ENCODE data around the gene TREX2. TPM values are rescaled to one million over a fixed set of nuclear protein-coding genes. Genes with fewer than 3 reads are reported as not detected.

The TREX2 gene
- total and polyA plus RNA-seq, 2 experiments from 2014 or later = 0.60 to 1.3 TPM

DNA sequence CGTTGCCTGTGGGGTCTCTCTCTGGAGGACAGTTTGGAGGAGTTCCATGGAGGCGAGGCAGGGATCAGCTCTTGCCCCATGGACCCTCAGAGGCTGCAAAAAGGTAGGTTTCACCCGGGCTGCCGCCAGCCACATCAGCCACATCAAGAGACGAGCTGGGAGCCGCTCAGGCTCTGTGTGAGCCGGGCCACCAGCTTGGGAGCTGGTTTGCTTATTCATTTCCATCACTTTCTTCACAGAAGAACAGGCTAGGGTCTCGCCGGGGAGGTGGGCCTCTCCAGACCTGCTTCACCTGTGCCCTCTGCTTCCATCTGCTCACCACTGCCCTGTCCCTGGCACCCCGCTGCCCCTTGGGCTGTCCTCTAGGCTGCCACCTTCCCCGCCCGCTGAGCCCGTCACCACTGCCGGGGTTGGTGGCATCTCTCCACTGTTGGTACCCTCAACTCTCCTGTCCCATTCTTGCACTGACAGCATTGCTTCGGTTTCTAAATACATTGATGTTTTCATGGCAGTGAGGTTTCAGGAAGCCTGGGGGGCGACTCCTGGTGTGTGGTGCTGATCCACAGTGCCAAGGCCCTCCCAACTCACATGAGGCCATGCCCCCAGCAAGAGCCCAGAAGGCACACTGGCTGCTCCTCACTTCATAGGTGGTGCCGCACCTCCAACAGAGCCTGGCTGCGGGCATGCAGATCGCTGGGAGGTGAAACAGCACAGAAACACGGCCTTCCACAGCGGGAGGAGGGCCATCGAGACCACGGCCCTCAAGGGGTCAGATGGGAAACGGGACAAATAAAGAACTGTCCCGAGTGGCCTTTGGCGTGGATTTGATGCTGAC, 4.5 kb upstream of the TREX2 start:
- 87% methylated on average over 26 of the region's 26 CpGs for WGBS (ENCODE audit: low lambda C conversion rate, missing lambda C conversion rate)
- no peaks in the 10 kb centered on the region for H3K79me2 ChIP-seq
- no peaks in the 10 kb centered on the region for H3K9me3 ChIP-seq (ENCODE audit: low read depth)
- H3K9me2 ChIP-seq (replicated peaks; ENCODE audit: insufficient read depth) = no peaks in the 10 kb centered on the region
- H3K36me3 ChIP-seq (replicated peaks; ENCODE audit: insufficient read depth, low read depth) = no peaks in the 10 kb centered on the region
- H3K4me3 ChIP-seq = no peak overlapping the region
- DNase-seq (ENCODE audit: low spot score) = peak; percentile 1
- no peak for TF ChIP-seq EZH2 (IDR thresholded peaks at IDR 0.05; ENCODE audit: borderline replicate concordance)
- no peak for TF ChIP-seq EZH2phosphoT487 (IDR thresholded peaks at IDR 0.05; ENCODE audit: low read depth, severe bottlenecking, unreplicated experiment)
- TF ChIP-seq, protein P1, sequence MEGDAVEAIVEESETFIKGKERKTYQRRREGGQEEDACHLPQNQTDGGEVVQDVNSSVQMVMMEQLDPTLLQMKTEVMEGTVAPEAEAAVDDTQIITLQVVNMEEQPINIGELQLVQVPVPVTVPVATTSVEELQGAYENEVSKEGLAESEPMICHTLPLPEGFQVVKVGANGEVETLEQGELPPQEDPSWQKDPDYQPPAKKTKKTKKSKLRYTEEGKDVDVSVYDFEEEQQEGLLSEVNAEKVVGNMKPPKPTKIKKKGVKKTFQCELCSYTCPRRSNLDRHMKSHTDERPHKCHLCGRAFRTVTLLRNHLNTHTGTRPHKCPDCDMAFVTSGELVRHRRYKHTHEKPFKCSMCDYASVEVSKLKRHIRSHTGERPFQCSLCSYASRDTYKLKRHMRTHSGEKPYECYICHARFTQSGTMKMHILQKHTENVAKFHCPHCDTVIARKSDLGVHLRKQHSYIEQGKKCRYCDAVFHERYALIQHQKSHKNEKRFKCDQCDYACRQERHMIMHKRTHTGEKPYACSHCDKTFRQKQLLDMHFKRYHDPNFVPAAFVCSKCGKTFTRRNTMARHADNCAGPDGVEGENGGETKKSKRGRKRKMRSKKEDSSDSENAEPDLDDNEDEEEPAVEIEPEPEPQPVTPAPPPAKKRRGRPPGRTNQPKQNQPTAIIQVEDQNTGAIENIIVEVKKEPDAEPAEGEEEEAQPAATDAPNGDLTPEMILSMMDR (IDR thresholded peaks at IDR 0.05; ENCODE audit: poor library complexity) = no peak
- no peaks in the 10 kb centered on the region for H4K20me1 ChIP-seq (ENCODE audit: insufficient read depth, poor library complexity, severe bottlenecking)
- no peaks in the 10 kb centered on the region for H3K4me1 ChIP-seq (ENCODE audit: insufficient read depth)
- H3K27me3 ChIP-seq = no peaks in the 10 kb centered on the region
- no peak overlapping the region for H2AFZ ChIP-seq
- no peak overlapping the region for H3K27ac ChIP-seq
- H3K4me2 ChIP-seq = no peak overlapping the region

DNA sequence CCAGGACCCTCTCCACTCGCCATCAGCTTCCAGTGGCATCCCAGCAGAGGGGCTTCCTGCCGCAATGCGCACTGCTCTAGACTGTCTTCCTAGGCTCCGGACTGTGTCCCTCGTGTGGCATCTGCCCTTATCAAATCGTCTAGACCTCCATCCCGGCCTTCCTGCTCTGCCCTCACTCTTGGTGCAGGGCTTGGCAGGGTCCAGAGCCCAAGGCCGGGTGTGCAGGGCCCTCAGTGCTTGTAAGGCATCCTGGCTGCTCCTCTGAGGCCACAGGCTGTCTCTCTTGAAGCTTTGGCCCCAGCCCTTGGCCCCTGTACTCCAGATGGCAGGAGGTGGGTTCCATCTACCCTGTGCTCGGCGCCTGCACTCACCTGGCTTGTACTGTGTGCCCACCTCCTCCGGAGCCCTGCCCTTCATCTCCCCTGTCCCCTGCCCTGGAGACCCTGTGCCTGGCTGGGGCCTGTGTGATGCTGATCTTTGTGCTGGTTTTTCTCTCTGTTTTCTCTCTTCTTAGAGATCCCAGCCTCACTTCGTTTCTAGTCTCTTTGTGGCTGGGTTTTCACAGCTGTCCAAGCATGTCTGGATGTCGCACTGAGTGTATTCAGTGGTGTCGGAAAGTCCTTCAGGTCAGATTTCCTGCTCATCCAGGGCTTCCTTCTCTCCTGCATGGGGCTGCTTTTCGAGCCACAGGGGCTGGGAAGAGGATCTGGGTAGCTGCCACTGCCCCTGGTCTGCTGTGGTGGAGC, 3.7 kb upstream of the TREX2 start:
- Histone ChIP-seq H3K79me2 (no peaks in the 10 kb centered on the region), H3K27ac (no peak overlapping the region), H3K36me3 (replicated peaks; ENCODE audit: insufficient read depth, low read depth) (no peaks in the 10 kb centered on the region), H3K4me1 (ENCODE audit: insufficient read depth) (no peaks in the 10 kb centered on the region), H3K27me3 (no peaks in the 10 kb centered on the region), H3K4me2 (no peak overlapping the region), H4K20me1 (ENCODE audit: insufficient read depth, poor library complexity, severe bottlenecking) (no peaks in the 10 kb centered on the region), H2AFZ (no peak overlapping the region), H3K9me3 (ENCODE audit: low read depth) (no peaks in the 10 kb centered on the region), H3K4me3 (no peak overlapping the region), H3K9me2 (replicated peaks; ENCODE audit: insufficient read depth) (no peaks in the 10 kb centered on the region)
- WGBS (ENCODE audit: low lambda C conversion rate, missing lambda C conversion rate) = 79% methylated on average over 15 of the region's 15 CpGs
- TF ChIP-seq EZH2 (IDR thresholded peaks at IDR 0.05; ENCODE audit: borderline replicate concordance) = no peak
- TF ChIP-seq, protein P1 (IDR thresholded peaks at IDR 0.05; ENCODE audit: poor library complexity) = no peak
- TF ChIP-seq EZH2phosphoT487 (IDR thresholded peaks at IDR 0.05; ENCODE audit: low read depth, severe bottlenecking, unreplicated experiment) = no peak
- DNase-seq (ENCODE audit: low spot score) = peak; percentile 2

DNA sequence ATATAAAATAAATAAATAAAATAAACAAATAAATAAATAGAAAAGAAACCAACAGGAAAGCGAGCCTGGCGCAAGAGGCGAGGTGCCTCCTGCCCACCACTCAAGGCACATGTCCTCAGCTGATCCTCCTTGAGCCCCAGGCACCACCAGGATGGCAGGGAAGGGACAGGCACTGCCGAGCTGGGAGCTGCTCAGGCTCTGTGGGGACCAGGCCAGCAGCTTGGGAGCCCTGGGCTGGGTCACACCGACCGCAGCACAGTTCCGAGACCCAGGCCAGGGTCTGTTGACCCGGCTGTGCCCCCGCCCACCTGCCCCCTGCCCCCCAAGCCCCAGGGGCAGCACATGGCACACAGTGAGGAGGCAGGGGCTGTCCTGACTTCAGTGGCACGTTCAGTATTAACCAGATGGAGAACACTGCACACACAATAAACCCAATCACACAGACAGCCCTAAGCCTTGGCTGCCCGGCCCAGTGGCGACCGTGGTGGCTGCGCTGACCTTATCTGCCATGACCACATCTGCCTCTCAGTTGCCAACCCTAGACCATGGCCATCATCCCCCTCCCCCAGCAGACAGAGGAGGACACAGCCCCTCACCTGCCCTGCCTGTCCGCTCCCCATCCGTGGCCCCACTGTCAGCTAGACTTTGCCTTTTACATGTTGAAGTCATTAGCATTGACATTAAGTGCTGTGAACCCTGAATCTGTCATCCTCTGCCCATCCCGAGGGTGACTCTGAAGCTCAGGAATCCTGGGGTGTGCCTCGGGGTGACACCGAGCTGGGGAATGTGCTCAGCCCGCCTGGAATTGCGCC, 2.9 kb upstream of the TREX2 start:
- Histone ChIP-seq H3K4me2 (no peak overlapping the region), H3K27me3 (no peaks in the 10 kb centered on the region), H4K20me1 (ENCODE audit: insufficient read depth, poor library complexity, severe bottlenecking) (no peaks in the 10 kb centered on the region), H3K36me3 (replicated peaks; ENCODE audit: insufficient read depth, low read depth) (no peaks in the 10 kb centered on the region), H3K9me3 (ENCODE audit: low read depth) (no peaks in the 10 kb centered on the region), H3K27ac (no peak overlapping the region), H3K79me2 (no peaks in the 10 kb centered on the region), H2AFZ (no peak overlapping the region), H3K4me3 (no peak overlapping the region), H3K9me2 (replicated peaks; ENCODE audit: insufficient read depth) (no peaks in the 10 kb centered on the region), H3K4me1 (ENCODE audit: insufficient read depth) (no peaks in the 10 kb centered on the region)
- WGBS (ENCODE audit: low lambda C conversion rate, missing lambda C conversion rate) = 86% methylated on average over 15 of the region's 21 CpGs
- DNase-seq (ENCODE audit: low spot score) = no peak
- TF ChIP-seq EZH2phosphoT487 (IDR thresholded peaks at IDR 0.05; ENCODE audit: low read depth, severe bottlenecking, unreplicated experiment) (no peak), EZH2 (IDR thresholded peaks at IDR 0.05; ENCODE audit: borderline replicate concordance) (no peak)
- TF ChIP-seq, protein P1 (IDR thresholded peaks at IDR 0.05; ENCODE audit: poor library complexity) = no peak

All from hepatocyte (in vitro differentiated cells).